Tibial nerve (tissue), 4 donors: ENCODE results near the gene ARMC9. TPM values are rescaled to one million over a fixed set of nuclear protein-coding genes. Genes with fewer than 3 reads are reported as not detected.
"Not testable (repeated sequence)": the region's sequence is repeated elsewhere in the genome, so short reads cannot be mapped to it uniquely, and the experiment has no call there.

Experiments
- DNase-seq, 2 donors: peaks; one replicate each; pipeline ENCODE4 v3.0.0-alpha.2; 2019; ENCODE audit warnings: low spot score in 2 of 2
- H3K27ac ChIP-seq, 4 donors: fragments of 200-600 bp; sonication (generic) in 3 of 4; one replicate each; pipeline ENCODE4 v1.5.1; 2017 to 2019; ENCODE audit warnings: mild to moderate bottlenecking in 1 of 4
- H3K27me3 ChIP-seq, 2 donors: fragments of 200-600 bp; sonication (generic) in 1 of 2; one replicate each; pipeline versions ENCODE4 v1.5.1 to v1.6.0; 2017 to 2019
- H3K36me3 ChIP-seq, 3 donors: fragments of 200-600 bp; sonication (generic); one replicate each; pipeline ENCODE4 v1.5.1; 2018 to 2019
- H3K4me1 ChIP-seq, 4 donors: fragments of 200-600 bp; sonication (generic) in 3 of 4; one replicate each; pipeline ENCODE4 v1.5.1; 2017 to 2019
- H3K4me3 ChIP-seq, 4 donors: fragments of 200-600 bp; sonication (generic) in 3 of 4; one replicate each; pipeline ENCODE4 v1.5.1; 2017 to 2019; ENCODE audit warnings: mild to moderate bottlenecking in 1 of 4, moderate library complexity in 1 of 4
- H3K9me3 ChIP-seq, 4 donors: fragments of 200-600 bp; sonication (generic) in 3 of 4; one replicate each; pipeline ENCODE4 v1.5.1; 2017 to 2019
- EP300 ChIP-seq, 2 donors: sonication (generic); formaldehyde crosslinking; IDR thresholded peaks; one replicate each; pipeline ENCODE4 v1.6.1; 2017; ENCODE audit warnings: antibody characterized with exemption in 2 of 2, mild to moderate bottlenecking in 1 of 2
- POLR2A ChIP-seq, 2 donors: fragments of 450-650 bp; IDR thresholded peaks; one replicate each; pipeline ENCODE4 v1.6.1; 2017; ENCODE audit warnings: antibody characterized with exemption in 2 of 2, mild to moderate bottlenecking in 2 of 2, moderate library complexity in 2 of 2
- WGBS, 2 donors: methylation state at CpG; one replicate each; pipeline ENCODE4 v1.1.5; 2018; 5-methylcytosine and 5-hydroxymethylcytosine counted together
- total RNA-seq, 4 donors: library from RNA; depleted of rRNA; stranded (reverse); fragments of >200 nt; gene quantifications; one replicate each; pipeline ENCODE4 v1.1.0, GENCODE V29; 2016
- TF ChIP-seq, protein P1 (sequence below), 5 experiments: fragments of 200-600 bp in 3 of 5; fragments of 450-650 bp in 2 of 5; sonication (generic) in 3 of 5; IDR thresholded peaks; one replicate each; pipeline ENCODE4 v1.5.1; 2016 to 2019; ENCODE audit warnings: antibody characterized with exemption in 5 of 5, mild to moderate bottlenecking in 3 of 5, moderate library complexity in 2 of 5

The ARMC9 gene
- total RNA-seq, 4 donors from 2014 or later = 8.7 to 30.0 (median 18.6) TPM

DNA sequence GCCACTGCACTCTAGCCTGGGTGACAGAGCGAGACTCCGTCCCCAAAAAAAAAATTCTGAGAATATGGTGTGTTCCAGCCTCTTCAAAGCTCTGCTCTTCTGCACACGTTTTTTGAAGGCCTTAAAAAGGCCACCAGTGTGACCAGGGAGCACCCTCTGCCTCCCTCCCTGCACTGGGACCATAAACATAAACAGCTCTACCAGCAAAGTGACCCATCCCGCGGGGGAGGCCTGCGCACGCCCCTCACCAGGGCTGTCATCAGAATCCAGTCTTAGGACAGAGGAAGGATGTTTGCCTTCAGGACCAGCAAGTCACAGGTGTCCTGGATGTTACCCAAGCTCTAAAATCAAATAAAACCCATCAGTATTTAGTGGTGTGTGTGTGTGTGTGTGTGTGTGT, 173.9 kb downstream of the ARMC9 start:
- WGBS, 2 donors = 89% methylated on average over 7 of the region's 7 CpGs
- Histone ChIP-seq H3K9me3 (no peaks in the 10 kb centered on the region), H3K4me1 (peaks cover 0 to 3% (median 0%) of the 10 kb centered on the region in 4 donors)

DNA sequence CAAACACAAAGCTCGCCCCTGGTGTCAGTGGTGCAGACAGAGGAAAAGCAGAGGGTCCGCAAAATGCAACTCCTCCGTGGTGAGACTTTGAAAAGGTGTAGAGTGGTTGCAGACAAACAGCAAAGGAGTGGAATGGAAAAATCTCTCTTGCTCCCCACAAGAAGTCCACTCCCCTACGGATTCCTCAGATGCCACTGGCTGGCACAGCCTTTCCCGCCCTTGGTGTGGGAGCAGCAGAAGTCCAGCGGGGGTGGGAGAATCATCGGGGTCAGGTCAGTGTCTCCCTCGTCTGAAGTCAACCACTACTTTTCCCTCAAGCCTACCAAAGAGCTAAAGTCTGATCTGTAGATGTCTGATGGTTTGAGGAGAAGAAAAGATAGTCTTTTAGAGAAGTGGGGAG, 174.8 kb downstream of the ARMC9 start:
- 72 to 81% methylated on average over 8 of the region's 8 CpGs for WGBS, 2 donors
- H3K27me3 ChIP-seq = no peaks in the 10 kb centered on the region
- H3K36me3 ChIP-seq = peaks cover 0 to 6% (median 0%) of the 10 kb centered on the region in 3 donors
- peaks cover 0 to 3% (median 0%) of the 10 kb centered on the region in 4 donors for H3K4me1 ChIP-seq
- H3K4me3 ChIP-seq = no peak overlapping the region
- no peak for DNase-seq
- TF ChIP-seq POLR2A (IDR thresholded peaks at IDR 0.05) (no peak), EP300 (IDR thresholded peaks at IDR 0.05) (no peak)
- TF ChIP-seq, protein P1, sequence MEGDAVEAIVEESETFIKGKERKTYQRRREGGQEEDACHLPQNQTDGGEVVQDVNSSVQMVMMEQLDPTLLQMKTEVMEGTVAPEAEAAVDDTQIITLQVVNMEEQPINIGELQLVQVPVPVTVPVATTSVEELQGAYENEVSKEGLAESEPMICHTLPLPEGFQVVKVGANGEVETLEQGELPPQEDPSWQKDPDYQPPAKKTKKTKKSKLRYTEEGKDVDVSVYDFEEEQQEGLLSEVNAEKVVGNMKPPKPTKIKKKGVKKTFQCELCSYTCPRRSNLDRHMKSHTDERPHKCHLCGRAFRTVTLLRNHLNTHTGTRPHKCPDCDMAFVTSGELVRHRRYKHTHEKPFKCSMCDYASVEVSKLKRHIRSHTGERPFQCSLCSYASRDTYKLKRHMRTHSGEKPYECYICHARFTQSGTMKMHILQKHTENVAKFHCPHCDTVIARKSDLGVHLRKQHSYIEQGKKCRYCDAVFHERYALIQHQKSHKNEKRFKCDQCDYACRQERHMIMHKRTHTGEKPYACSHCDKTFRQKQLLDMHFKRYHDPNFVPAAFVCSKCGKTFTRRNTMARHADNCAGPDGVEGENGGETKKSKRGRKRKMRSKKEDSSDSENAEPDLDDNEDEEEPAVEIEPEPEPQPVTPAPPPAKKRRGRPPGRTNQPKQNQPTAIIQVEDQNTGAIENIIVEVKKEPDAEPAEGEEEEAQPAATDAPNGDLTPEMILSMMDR (IDR thresholded peaks at IDR 0.05) = no peak
- peak overlapping the region in 1 of 4 donors; percentile 33 for H3K27ac ChIP-seq
- H3K9me3 ChIP-seq = no peaks in the 10 kb centered on the region

More for the DNA sequence above, 173.9 kb downstream of the ARMC9 start:
- TF ChIP-seq POLR2A (IDR thresholded peaks at IDR 0.05) (no peak), EP300 (IDR thresholded peaks at IDR 0.05) (no peak)
- TF ChIP-seq, protein P1 (IDR thresholded peaks at IDR 0.05) = no peak
- Histone ChIP-seq H3K4me3 (no peak overlapping the region), H3K36me3 (peaks cover 0 to 6% (median 0%) of the 10 kb centered on the region in 3 donors), H3K27me3 (no peaks in the 10 kb centered on the region), H3K27ac (no peak overlapping the region)
- DNase-seq = no peak

DNA sequence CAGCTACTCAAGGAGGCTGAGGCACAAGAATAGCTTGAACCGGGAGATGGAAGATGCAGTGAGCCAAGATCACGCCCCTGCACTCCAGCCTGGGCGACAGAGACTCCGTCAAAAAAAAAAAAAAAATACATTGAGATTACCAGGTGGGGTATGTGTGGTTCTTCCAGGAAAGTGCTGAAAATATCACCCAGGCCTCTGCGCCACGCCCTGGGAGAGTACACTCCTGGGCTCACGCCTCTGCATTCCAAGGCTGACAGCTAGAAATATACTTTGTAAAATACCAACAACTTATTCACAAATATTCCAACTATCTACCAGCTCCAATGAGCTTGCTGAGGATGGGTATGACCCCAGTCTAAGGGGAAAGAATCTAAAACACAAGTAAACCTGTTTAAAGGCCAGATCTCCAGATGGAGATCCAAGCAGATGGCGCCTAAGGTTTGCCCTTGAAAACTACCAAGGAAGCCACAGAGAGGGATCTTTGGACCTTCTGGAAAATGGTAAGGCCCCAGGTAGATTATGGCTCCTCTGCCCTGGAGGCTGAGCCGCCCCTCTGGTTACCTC, 175.4 kb downstream of the ARMC9 start:
- TF ChIP-seq, protein P1 (IDR thresholded peaks at IDR 0.05) = no peak
- no peak for TF ChIP-seq EP300 (IDR thresholded peaks at IDR 0.05)
- TF ChIP-seq POLR2A (IDR thresholded peaks at IDR 0.05) = no peak
- H3K4me1 ChIP-seq = peaks cover 0 to 3% (median 0%) of the 10 kb centered on the region in 4 donors
- peaks cover 0 to 6% (median 0%) of the 10 kb centered on the region in 3 donors for H3K36me3 ChIP-seq
- no peaks in the 10 kb centered on the region for H3K9me3 ChIP-seq
- DNase-seq = no peak
- no peaks in the 10 kb centered on the region for H3K27me3 ChIP-seq
- H3K4me3 ChIP-seq = no peak overlapping the region
- WGBS, 2 donors = 84 to 86% methylated on average over 9 of the region's 9 CpGs
- peak overlapping the region in 1 of 4 donors; percentile 33 for H3K27ac ChIP-seq

DNA sequence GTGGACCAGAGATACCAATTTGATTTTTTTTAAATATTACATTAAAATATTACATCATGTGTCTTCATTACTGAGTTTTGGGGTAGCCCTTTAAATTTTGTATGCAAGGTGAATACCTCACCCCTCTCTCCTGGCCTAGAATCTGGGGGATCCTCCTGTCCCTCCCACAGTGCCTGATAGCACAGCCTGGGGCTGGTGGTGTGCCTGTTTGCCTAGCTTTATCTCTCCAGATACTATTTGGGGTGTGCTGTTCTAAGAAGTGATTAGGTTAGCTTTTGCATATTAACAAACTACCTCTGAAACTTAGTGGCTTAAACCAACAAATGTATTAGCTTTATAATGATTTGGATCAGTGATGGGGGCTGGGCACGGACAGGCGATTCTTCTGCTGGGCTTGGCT, 176.3 kb downstream of the ARMC9 start:
- no peak overlapping the region for H3K4me3 ChIP-seq
- TF ChIP-seq, protein P1 (IDR thresholded peaks at IDR 0.05) = no peak
- TF ChIP-seq EP300 (IDR thresholded peaks at IDR 0.05) = no peak
- no peak for TF ChIP-seq POLR2A (IDR thresholded peaks at IDR 0.05)

DNA sequence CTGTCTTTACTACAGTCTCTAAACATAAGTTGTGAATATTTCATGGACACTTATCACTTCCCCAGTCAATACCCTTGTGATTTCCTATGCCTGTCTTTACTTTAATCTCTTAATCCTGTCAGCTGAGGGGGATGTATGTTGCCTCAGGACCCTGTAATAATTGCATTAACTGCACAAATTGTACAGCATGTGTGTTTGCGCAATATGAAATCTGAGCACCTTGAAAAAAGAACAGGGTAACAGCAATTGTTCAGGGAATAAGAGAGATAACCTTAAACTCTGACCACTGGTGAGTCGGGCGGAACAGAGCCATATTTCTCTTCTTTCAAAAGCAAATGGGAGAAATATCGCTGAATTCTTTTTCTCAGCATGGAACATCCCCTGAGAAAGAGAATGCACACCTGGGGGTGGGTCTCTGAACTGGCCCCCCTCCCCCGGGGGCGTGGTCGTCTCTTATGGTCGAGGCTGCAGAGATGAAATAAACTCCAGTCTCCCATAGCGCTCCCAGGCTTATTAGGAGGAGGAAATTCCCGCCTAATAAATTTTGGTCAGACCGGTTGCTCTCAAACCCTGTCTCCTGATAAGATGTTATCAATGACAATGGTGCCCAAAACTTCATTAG, 177.7 kb downstream of the ARMC9 start:
- H3K27ac ChIP-seq, H3K4me1 ChIP-seq, H3K27me3 ChIP-seq, DNase-seq, H3K4me3 ChIP-seq, H3K36me3 ChIP-seq, H3K9me3 ChIP-seq: not testable (repeated sequence)
- 40 to 49% methylated on average over 11 of the region's 11 CpGs for WGBS, 2 donors

More for the DNA sequence above, 176.3 kb downstream of the ARMC9 start:
- 66 to 83% methylated on average over 2 of the region's 2 CpGs for WGBS, 2 donors
- H3K9me3 ChIP-seq = no peaks in the 10 kb centered on the region
- H3K36me3 ChIP-seq = peaks cover 0 to 6% (median 0%) of the 10 kb centered on the region in 3 donors
- DNase-seq = no peak
- H3K27ac ChIP-seq = no peak overlapping the region
- no peaks in the 10 kb centered on the region for H3K27me3 ChIP-seq
- peaks cover 0 to 3% (median 0%) of the 10 kb centered on the region in 4 donors for H3K4me1 ChIP-seq
